ENCODE data around the gene SLC43A2.

SLC43A2 gene

DNA sequence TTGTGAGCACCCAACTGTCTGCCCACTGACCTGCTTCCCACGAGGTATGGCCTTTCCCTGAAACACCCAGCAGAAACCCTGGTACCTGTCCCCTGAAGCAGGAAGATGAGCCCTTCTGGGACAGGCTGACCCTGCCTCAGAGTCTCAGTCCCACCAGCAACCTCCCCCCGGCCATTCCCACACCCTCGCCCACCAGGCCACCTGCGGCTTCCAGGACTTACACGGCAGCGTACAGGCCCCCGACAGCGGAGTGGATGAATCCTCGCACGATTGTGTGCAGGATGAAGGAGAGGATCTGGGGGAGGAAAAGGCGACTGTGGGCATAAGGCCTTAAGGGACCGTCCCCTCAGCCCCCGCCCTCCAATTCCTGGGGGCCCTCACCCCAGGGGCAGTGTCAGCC lies 50.6 kb downstream of the SLC43A2 start:
- TF ChIP-seq, protein P1, sequence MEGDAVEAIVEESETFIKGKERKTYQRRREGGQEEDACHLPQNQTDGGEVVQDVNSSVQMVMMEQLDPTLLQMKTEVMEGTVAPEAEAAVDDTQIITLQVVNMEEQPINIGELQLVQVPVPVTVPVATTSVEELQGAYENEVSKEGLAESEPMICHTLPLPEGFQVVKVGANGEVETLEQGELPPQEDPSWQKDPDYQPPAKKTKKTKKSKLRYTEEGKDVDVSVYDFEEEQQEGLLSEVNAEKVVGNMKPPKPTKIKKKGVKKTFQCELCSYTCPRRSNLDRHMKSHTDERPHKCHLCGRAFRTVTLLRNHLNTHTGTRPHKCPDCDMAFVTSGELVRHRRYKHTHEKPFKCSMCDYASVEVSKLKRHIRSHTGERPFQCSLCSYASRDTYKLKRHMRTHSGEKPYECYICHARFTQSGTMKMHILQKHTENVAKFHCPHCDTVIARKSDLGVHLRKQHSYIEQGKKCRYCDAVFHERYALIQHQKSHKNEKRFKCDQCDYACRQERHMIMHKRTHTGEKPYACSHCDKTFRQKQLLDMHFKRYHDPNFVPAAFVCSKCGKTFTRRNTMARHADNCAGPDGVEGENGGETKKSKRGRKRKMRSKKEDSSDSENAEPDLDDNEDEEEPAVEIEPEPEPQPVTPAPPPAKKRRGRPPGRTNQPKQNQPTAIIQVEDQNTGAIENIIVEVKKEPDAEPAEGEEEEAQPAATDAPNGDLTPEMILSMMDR (IDR thresholded peaks at IDR 0.05): no peak
- Histone ChIP-seq H3K27me3 (no peaks in the 10 kb centered on the region), H3K27ac (peak overlapping the region; percentile 100)

DNA sequence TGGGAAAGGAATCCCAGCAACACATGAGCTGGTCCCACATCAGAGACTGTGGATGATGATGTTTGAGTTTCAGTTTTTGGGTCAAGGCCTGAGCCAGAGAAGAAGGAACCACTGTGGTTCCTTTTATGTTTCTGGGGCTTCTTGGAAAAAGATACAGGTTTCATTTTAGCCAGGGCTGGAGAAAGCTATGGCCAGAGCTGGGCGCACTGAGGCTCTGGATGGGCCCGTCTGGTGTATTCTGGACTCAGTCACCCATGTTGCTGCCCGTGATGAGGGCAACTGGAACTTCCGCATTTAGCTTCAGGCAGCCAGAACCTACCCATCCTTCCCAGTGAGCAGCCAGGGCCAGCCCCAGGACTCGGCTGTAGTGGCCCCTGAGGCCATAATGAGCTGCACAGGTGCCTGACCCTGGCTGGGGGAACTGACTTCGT lies 51.0 kb downstream of the SLC43A2 start:
- TF ChIP-seq, protein P1 (IDR thresholded peaks at IDR 0.05): no peak
- H3K9me3 ChIP-seq: no peaks in the 10 kb centered on the region
- H3K36me3 ChIP-seq: peaks cover 67% of the 10 kb centered on the region
- H3K4me1 ChIP-seq (ENCODE audit: control insufficient read depth in 1 of 2, insufficient read depth in 1 of 2, low read depth in 1 of 2, low read length in 1 of 2): peaks cover 65 to 67% of the 10 kb centered on the region in 2 experiments
- H3K27ac ChIP-seq: peak overlapping the region; percentile 100
- no peaks in the 10 kb centered on the region for H3K27me3 ChIP-seq
- H3K4me3 ChIP-seq (ENCODE audit: low read depth in 1 of 2, low read length in 1 of 2): peak overlapping the region; percentile 50 to 66

More for the DNA sequence above, 50.6 kb downstream of the SLC43A2 start:
- peak overlapping the region; percentile 50 to 66 for H3K4me3 ChIP-seq (ENCODE audit: low read depth in 1 of 2, low read length in 1 of 2)
- H3K9me3 ChIP-seq: no peaks in the 10 kb centered on the region
- H3K4me1 ChIP-seq (ENCODE audit: control insufficient read depth in 1 of 2, insufficient read depth in 1 of 2, low read depth in 1 of 2, low read length in 1 of 2): peaks cover 66 to 67% of the 10 kb centered on the region in 2 experiments
- peaks cover 72% of the 10 kb centered on the region for H3K36me3 ChIP-seq

DNA sequence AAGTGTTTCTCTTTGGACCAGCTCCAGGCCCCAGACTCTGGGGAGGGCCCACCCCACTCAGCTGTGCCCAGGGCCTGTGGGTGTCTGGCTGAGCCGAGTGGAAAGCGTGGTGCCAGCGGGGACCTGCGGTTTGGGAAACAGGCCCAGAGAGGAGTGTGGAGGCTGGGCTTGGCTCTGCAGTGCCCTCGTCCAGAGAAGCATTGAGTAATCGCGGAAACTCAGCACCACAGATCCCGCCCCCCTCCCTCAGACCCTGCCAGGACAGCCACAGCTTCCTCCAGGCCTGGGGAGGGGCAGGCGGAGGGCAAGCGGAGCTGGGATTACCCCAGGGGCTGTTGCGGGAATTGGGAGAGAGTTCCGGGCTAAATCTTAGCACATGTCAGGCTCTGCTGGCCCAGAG lies 51.5 kb downstream of the SLC43A2 start:
- Histone ChIP-seq H3K9me3 (no peaks in the 10 kb centered on the region), H3K27me3 (no peaks in the 10 kb centered on the region), H3K36me3 (peaks cover 63% of the 10 kb centered on the region), H3K27ac (peak overlapping the region; percentile 100), H3K4me1 (ENCODE audit: control insufficient read depth in 1 of 2, insufficient read depth in 1 of 2, low read depth in 1 of 2, low read length in 1 of 2) (peaks cover 61 to 62% of the 10 kb centered on the region in 2 experiments), H3K4me3 (ENCODE audit: low read depth in 1 of 2, low read length in 1 of 2) (peak overlapping the region; percentile 50 to 66)
- TF ChIP-seq, protein P1 (IDR thresholded peaks at IDR 0.05): peak; percentile 40

DNA sequence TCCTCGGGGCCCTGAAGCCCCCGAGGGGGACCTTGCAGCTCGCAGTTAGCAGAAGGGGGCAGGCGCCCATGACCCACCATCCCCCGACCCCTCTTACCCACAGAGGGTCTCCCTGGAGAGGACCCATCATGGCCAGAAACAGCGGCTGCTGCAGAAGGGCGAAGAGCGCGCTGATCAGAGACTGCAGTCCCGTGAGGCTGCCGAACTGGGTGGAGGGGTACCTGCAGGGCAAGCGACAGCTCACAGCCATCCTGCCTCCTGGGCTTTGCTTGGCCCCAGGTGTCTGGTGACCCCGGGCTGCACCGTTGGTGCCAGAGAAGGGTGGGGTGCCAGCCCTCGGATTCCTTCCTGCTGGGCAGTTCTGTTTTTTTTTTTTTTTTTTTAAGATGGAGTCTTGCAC lies 52.1 kb downstream of the SLC43A2 start:
- Histone ChIP-seq H3K27me3 (no peaks in the 10 kb centered on the region), H3K27ac (peak overlapping the region; percentile 100), H3K4me1 (ENCODE audit: control insufficient read depth in 1 of 2, insufficient read depth in 1 of 2, low read depth in 1 of 2, low read length in 1 of 2) (peaks cover 54 to 56% of the 10 kb centered on the region in 2 experiments), H3K9me3 (no peaks in the 10 kb centered on the region), H3K36me3 (peaks cover 57% of the 10 kb centered on the region), H3K4me3 (ENCODE audit: low read depth in 1 of 2, low read length in 1 of 2) (peak overlapping the region; percentile 50 to 66)
- TF ChIP-seq, protein P1 (IDR thresholded peaks at IDR 0.05): no peak

DNA sequence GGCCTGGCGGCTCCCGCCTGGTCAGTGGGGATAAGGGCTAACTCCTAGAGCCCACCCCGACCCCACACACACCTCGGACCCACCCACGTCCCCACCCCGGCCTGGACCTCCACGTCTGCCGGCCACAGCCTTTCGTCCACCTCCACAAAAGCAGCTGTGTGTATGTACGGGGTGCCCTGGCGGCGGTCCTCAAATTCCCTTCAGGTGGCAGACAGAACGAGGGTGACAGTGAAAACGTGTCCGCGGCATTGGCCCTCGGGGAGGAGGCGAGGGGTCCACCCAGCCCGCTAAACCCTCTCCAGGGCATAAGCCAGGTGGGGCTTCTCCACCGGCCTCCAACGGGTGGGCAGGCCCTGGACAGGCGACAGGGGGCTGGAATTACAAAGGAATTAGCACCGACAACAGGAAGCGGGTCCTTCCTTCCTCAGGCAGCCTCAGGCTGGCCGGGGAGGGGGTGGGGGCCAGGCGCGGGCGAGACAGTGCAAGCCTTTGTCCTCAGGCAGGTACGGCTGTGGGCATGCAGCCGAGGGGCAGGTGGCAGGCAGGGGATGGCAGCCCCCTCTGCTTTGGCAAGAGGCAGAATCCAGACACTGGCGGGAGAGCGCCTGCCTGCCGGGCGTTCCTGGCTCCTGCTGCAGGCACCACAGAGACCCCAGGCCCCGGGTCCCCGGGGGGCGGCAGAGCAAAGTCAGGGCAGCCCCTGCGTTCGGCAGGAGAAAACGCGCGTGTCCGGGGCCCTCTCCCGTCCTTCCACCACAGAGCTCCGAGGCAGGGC lies 53.8 kb downstream of the SLC43A2 start:
- Histone ChIP-seq H3K4me1 (ENCODE audit: control insufficient read depth in 1 of 2, insufficient read depth in 1 of 2, low read depth in 1 of 2, low read length in 1 of 2) (peaks cover 50 to 51% of the 10 kb centered on the region in 2 experiments), H3K4me3 (ENCODE audit: low read depth in 1 of 2, low read length in 1 of 2) (peak overlapping the region; percentile 50 to 66), H3K36me3 (peaks cover 41% of the 10 kb centered on the region), H3K27me3 (no peaks in the 10 kb centered on the region), H3K27ac (peak overlapping the region; percentile 100), H3K9me3 (no peaks in the 10 kb centered on the region)
- TF ChIP-seq, protein P1 (IDR thresholded peaks at IDR 0.05): no peak
